ENCODE data around the gene NSF.
"Not testable (repeated sequence)": the region's sequence is repeated elsewhere in the genome, so short reads cannot be mapped to it uniquely, and the experiment has no call there.

- TF ChIP-seq POLR2AphosphoS5 (IDR thresholded peaks at IDR 0.05; ENCODE audit: borderline replicate concordance, low read depth, low read length); EZH2 (IDR thresholded peaks at IDR 0.05): not testable (repeated sequence)
These were observed 10.3 kb downstream of the NSF start for GRCh38 chr17:46600767-46601166.

Measured in SK-N-MC (cell line).